GM10847 (cell line): Measurements from ENCODE around the gene CYB561.

Experiments used
- POLR2A ChIP-seq: IDR thresholded peaks from 2 replicates; pipeline ENCODE4 v1.6.1; 2011; ENCODE audit not compliant: insufficient read length; ENCODE audit errors: extremely low read depth

Gene CYB561

GRCh38 chr17:63483038-63483437, 36.9 kb upstream of the CYB561 start:
- no peak for TF ChIP-seq POLR2A

- TF ChIP-seq POLR2A: no peak
Observed at GRCh38 chr17:63482509-63482908, 36.4 kb upstream of the CYB561 start.

GRCh38 chr17:63481488-63481870, 35.4 kb upstream of the CYB561 start:
- TF ChIP-seq POLR2A: no peak

GRCh38 chr17:63480826-63481487, 34.9 kb upstream of the CYB561 start:
- TF ChIP-seq POLR2A: no peak

GRCh38 chr17:63480192-63480784, 34.2 kb upstream of the CYB561 start:
- TF ChIP-seq POLR2A: no peak

- no peak for TF ChIP-seq POLR2A
Observed at GRCh38 chr17:63479495-63480184, 33.5 kb upstream of the CYB561 start.

- TF ChIP-seq POLR2A: no peak
Observed at GRCh38 chr17:63478814-63479494, 32.8 kb upstream of the CYB561 start.

GRCh38 chr17:63477480-63478440, 31.7 kb upstream of the CYB561 start:
- no peak for TF ChIP-seq POLR2A

GRCh38 chr17:63476854-63477479, 30.9 kb upstream of the CYB561 start, which contains the start of gene ACE:
ACE (plus strand) TSS chr17:63477061; CDS start chr17:63477095, 34 bp downstream.
- no peak for TF ChIP-seq POLR2A

- TF ChIP-seq POLR2A: no peak
Observed at GRCh38 chr17:63476459-63476853, 30.4 kb upstream of the CYB561 start.

GRCh38 chr17:63475491-63476412, 29.6 kb upstream of the CYB561 start:
- no peak for TF ChIP-seq POLR2A

- no peak for TF ChIP-seq POLR2A
Observed at GRCh38 chr17:63474586-63475460, 28.7 kb upstream of the CYB561 start.
